ENCODE results near the gene KRT85. TPM values are rescaled to one million over a fixed set of nuclear protein-coding genes. Genes with fewer than 3 reads are reported as not detected.

KRT85 gene
- total and polyA plus RNA-seq, 2 of the 13 experiments (the other 11 are each of a cell fraction or from before 2014, with no cell fraction given), result not detected

- TF ChIP-seq ZNF414 (CRISPR knock-in tag; IDR thresholded peaks at IDR 0.05) (no peak), ZNF775 (CRISPR knock-in tag; IDR thresholded peaks at IDR 0.05; ENCODE audit: borderline replicate concordance) (no peak), ZNF768 (CRISPR knock-in tag; IDR thresholded peaks at IDR 0.05) (peak; percentile 59), ZNF296 (CRISPR knock-in tag; conservative IDR thresholded peaks at IDR 0.05) (no peak), ADNP (CRISPR knock-in tag; IDR thresholded peaks at IDR 0.05) (no peak), HNRNPL (IDR thresholded peaks at IDR 0.05; ENCODE audit: low read depth, low read length) (0 out of 2 replicates have a peak, but pooled peaks have one; percentile 58), ZNF670 (CRISPR knock-in tag; IDR thresholded peaks at IDR 0.05; ENCODE audit: borderline replicate concordance) (no peak), XRCC5 (optimal IDR thresholded peaks at IDR 0.05; ENCODE audit: low read length) (peak; percentile 83), FOXM1 (CRISPR knock-in tag; IDR thresholded peaks at IDR 0.05) (no peak), ZBTB38 (CRISPR knock-in tag; IDR thresholded peaks at IDR 0.05) (no peak), PRDM15 (CRISPR knock-in tag; IDR thresholded peaks at IDR 0.05) (no peak), DPF2 (CRISPR knock-in tag; IDR thresholded peaks at IDR 0.05; ENCODE audit: borderline replicate concordance, low read depth) (no peak), MED13 (CRISPR knock-in tag; IDR thresholded peaks at IDR 0.05) (no peak), TBP (CRISPR knock-in tag; IDR thresholded peaks at IDR 0.05) (no peak), ZZZ3 (CRISPR knock-in tag; IDR thresholded peaks at IDR 0.05; ENCODE audit: borderline replicate concordance) (no peak), NCOA2 (CRISPR knock-in tag; IDR thresholded peaks at IDR 0.05) (no peak), ZNF512B (CRISPR knock-in tag; IDR thresholded peaks at IDR 0.05; ENCODE audit: borderline replicate concordance) (no peak), ZNF709 (CRISPR knock-in tag; IDR thresholded peaks at IDR 0.05) (no peak), HOXA3 (CRISPR knock-in tag; IDR thresholded peaks at IDR 0.05) (no peak), IKZF4 (CRISPR knock-in tag; IDR thresholded peaks at IDR 0.05; ENCODE audit: borderline replicate concordance, low read depth, not compliant biosample characterization) (no peak), NR2F2 (IDR thresholded peaks at IDR 0.05; ENCODE audit: borderline replicate concordance, low read depth) (no peak), RAD21 (CRISPR knock-in tag; IDR thresholded peaks at IDR 0.05) (peak; percentile 76), SOX13 (IDR thresholded peaks at IDR 0.05) (no peak), SOX13 (CRISPR knock-in tag; conservative IDR thresholded peaks at IDR 0.05 in 1 of 2, IDR thresholded peaks at IDR 0.05 in 1 of 2) (no peak)
Observed at GRCh38 chr12:52327052-52327829, 40.0 kb downstream of the KRT85 start (continued).
